Naive B cell (primary cell): ENCODE data around the gene PTN. TPM values are rescaled to one million over a fixed set of nuclear protein-coding genes. Genes with fewer than 3 reads are reported as not detected.

ENCODE experiments used
- ATAC-seq, 2 donors: fragments of 150-1000 bp; cut with Tn5 transposase; 2 replicates each; pipeline ENCODE4 v1.10.0; 2021; ENCODE audit warnings: low read depth in 2 of 2, mild to moderate bottlenecking in 2 of 2, moderate library complexity in 2 of 2
- DNase-seq: peaks from one replicate; pipeline ENCODE4 v3.0.0; 2022
- H3K27ac Mint-ChIP-seq, 6 donors: one replicate each; pipeline ENCODE4 v1.8.0; 2020 to 2022; ENCODE audit warnings: mild to moderate bottlenecking in 6 of 6, mixed read lengths in 6 of 6, moderate library complexity in 5 of 6, inconsistent platforms in 2 of 6
- H3K27me3 Mint-ChIP-seq, 3 donors: one replicate each; pipeline ENCODE4 v1.8.0; 2021 to 2022; ENCODE audit warnings: mixed read lengths in 3 of 3, mild to moderate bottlenecking in 1 of 3
- H3K36me3 Mint-ChIP-seq, 2 donors: one replicate each; pipeline ENCODE4 v1.8.0; 2020 to 2022; ENCODE audit warnings: mixed read lengths in 2 of 2, inconsistent platforms in 1 of 2, mild to moderate bottlenecking in 1 of 2
- H3K4me1 Mint-ChIP-seq, 3 donors: one replicate each; pipeline ENCODE4 v1.8.0; 2020 to 2022; ENCODE audit warnings: mixed read lengths in 3 of 3, inconsistent platforms in 1 of 3, mild to moderate bottlenecking in 1 of 3, moderate library complexity in 1 of 3
- H3K4me3 Mint-ChIP-seq, 8 donors: one replicate each; pipeline ENCODE4 v1.8.0; 2020 to 2022; ENCODE audit warnings: mild to moderate bottlenecking in 8 of 8, mixed read lengths in 8 of 8, moderate library complexity in 8 of 8, inconsistent platforms in 2 of 8
- H3K9me3 Mint-ChIP-seq, 7 donors: one replicate each; pipeline ENCODE4 v1.8.0; 2020 to 2022; ENCODE audit warnings: mixed read lengths in 7 of 7, mild to moderate bottlenecking in 5 of 7, inconsistent platforms in 2 of 7, moderate library complexity in 1 of 7
- polyA plus RNA-seq, 6 donors: library from polyadenylated mRNA; unstranded; fragments of 300-500 nt; fragmentation: Illumina TruSeq; gene quantifications; one replicate each; pipeline ENCODE4 v1.2.3, GENCODE V29; 2021; ENCODE audit warnings: low read depth in 6 of 6

The PTN gene
- polyA plus RNA-seq, 6 donors from 2014 or later, result not detected

GRCh38 chr7:137304624-137305235 is 38.8 kb downstream of the PTN start:
- Mint-ChIP-seq H3K27me3 (no peaks in the 10 kb centered on the region), H3K9me3 (peaks cover 0 to 7% (median 4%) of the 10 kb centered on the region in 7 donors), H3K36me3 (no peaks in the 10 kb centered on the region), H3K27ac (no peak overlapping the region), H3K4me3 (no peak overlapping the region), H3K4me1 (no peaks in the 10 kb centered on the region)
- no peak for ATAC-seq
- DNase-seq, result no peak

- H3K27ac Mint-ChIP-seq, result no peak overlapping the region
- peaks cover 0 to 6% (median 4%) of the 10 kb centered on the region in 7 donors for H3K9me3 Mint-ChIP-seq
- H3K27me3 Mint-ChIP-seq, result no peaks in the 10 kb centered on the region
Observed at GRCh38 chr7:137304165-137304564, 39.4 kb downstream of the PTN start.

GRCh38 chr7:137302081-137302480 is 41.5 kb downstream of the PTN start:
- Mint-ChIP-seq H3K9me3 (peaks cover 0 to 6% (median 4%) of the 10 kb centered on the region in 7 donors), H3K4me1 (no peaks in the 10 kb centered on the region), H3K27ac (no peak overlapping the region), H3K36me3 (no peaks in the 10 kb centered on the region), H3K27me3 (no peaks in the 10 kb centered on the region), H3K4me3 (no peak overlapping the region)
- DNase-seq (no peak), ATAC-seq (no peak)

More at GRCh38 chr7:137304165-137304564, 39.4 kb downstream of the PTN start:
- H3K4me1 Mint-ChIP-seq, result no peaks in the 10 kb centered on the region
- H3K36me3 Mint-ChIP-seq, result no peaks in the 10 kb centered on the region
- ATAC-seq (no peak), DNase-seq (no peak)
- no peak overlapping the region for H3K4me3 Mint-ChIP-seq

- Mint-ChIP-seq H3K27ac (no peak overlapping the region), H3K4me1 (no peaks in the 10 kb centered on the region), H3K27me3 (no peaks in the 10 kb centered on the region), H3K9me3 (peaks cover 0 to 5% (median 2%) of the 10 kb centered on the region in 7 donors), H3K4me3 (no peak overlapping the region), H3K36me3 (no peaks in the 10 kb centered on the region)
- ATAC-seq, result no peak
- no peak for DNase-seq
Observed at GRCh38 chr7:137298464-137298794, 45.1 kb downstream of the PTN start.

GRCh38 chr7:137297551-137298463 is 45.7 kb downstream of the PTN start:
- Mint-ChIP-seq H3K27me3 (no peaks in the 10 kb centered on the region), H3K9me3 (peaks cover 0 to 5% (median 3%) of the 10 kb centered on the region in 7 donors), H3K4me1 (no peaks in the 10 kb centered on the region), H3K27ac (peak overlapping the region in 1 of 6 donors; percentile 81), H3K4me3 (no peak overlapping the region), H3K36me3 (no peaks in the 10 kb centered on the region)
- DNase-seq (no peak), ATAC-seq (no peak)

GRCh38 chr7:137296576-137296975 is 47.0 kb downstream of the PTN start:
- Mint-ChIP-seq H3K4me1 (no peaks in the 10 kb centered on the region), H3K27ac (no peak overlapping the region), H3K27me3 (no peaks in the 10 kb centered on the region), H3K9me3 (peaks cover 0 to 9% (median 4%) of the 10 kb centered on the region in 7 donors), H3K4me3 (no peak overlapping the region), H3K36me3 (no peaks in the 10 kb centered on the region)
- no peak for ATAC-seq
- DNase-seq, result no peak

GRCh38 chr7:137295739-137296324 is 47.7 kb downstream of the PTN start:
- ATAC-seq (no peak), DNase-seq (no peak)
- Mint-ChIP-seq H3K36me3 (no peaks in the 10 kb centered on the region), H3K27ac (no peak overlapping the region), H3K9me3 (peaks cover 0 to 9% (median 3%) of the 10 kb centered on the region in 7 donors), H3K4me3 (no peak overlapping the region), H3K27me3 (no peaks in the 10 kb centered on the region), H3K4me1 (no peaks in the 10 kb centered on the region)

- H3K4me1 Mint-ChIP-seq, result no peaks in the 10 kb centered on the region
- DNase-seq (no peak), ATAC-seq (no peak)
- no peak overlapping the region for H3K27ac Mint-ChIP-seq
- H3K36me3 Mint-ChIP-seq, result no peaks in the 10 kb centered on the region
- no peak overlapping the region for H3K4me3 Mint-ChIP-seq
- H3K27me3 Mint-ChIP-seq, result no peaks in the 10 kb centered on the region
- peaks cover 0 to 13% (median 3%) of the 10 kb centered on the region in 7 donors for H3K9me3 Mint-ChIP-seq
Observed at GRCh38 chr7:137289101-137289500, 54.4 kb downstream of the PTN start.

GRCh38 chr7:137287651-137288258 is 55.8 kb downstream of the PTN start:
- no peak for ATAC-seq
- no peaks in the 10 kb centered on the region for H3K27me3 Mint-ChIP-seq
- H3K27ac Mint-ChIP-seq, result no peak overlapping the region
- no peak for DNase-seq
- H3K36me3 Mint-ChIP-seq, result no peaks in the 10 kb centered on the region
- H3K4me3 Mint-ChIP-seq, result no peak overlapping the region
- no peaks in the 10 kb centered on the region for H3K4me1 Mint-ChIP-seq
- H3K9me3 Mint-ChIP-seq, result peaks cover 0 to 9% (median 3%) of the 10 kb centered on the region in 7 donors

- Mint-ChIP-seq H3K4me1 (no peaks in the 10 kb centered on the region), H3K27me3 (no peaks in the 10 kb centered on the region), H3K36me3 (no peaks in the 10 kb centered on the region), H3K27ac (no peak overlapping the region), H3K4me3 (no peak overlapping the region), H3K9me3 (peaks cover 0 to 4% (median 0%) of the 10 kb centered on the region in 7 donors)
- DNase-seq, result no peak
- no peak for ATAC-seq
Observed at GRCh38 chr7:137283153-137283552, 60.4 kb downstream of the PTN start.

- Mint-ChIP-seq H3K4me1 (no peaks in the 10 kb centered on the region), H3K27ac (no peak overlapping the region), H3K36me3 (no peaks in the 10 kb centered on the region), H3K9me3 (peaks cover 0 to 4% (median 0%) of the 10 kb centered on the region in 7 donors), H3K4me3 (no peak overlapping the region), H3K27me3 (no peaks in the 10 kb centered on the region)
- ATAC-seq (no peak), DNase-seq (no peak)
Observed at GRCh38 chr7:137282043-137282442, 61.5 kb downstream of the PTN start.

GRCh38 chr7:137276189-137276588 is 67.3 kb downstream of the PTN start:
- peaks cover 0 to 5% (median 0%) of the 10 kb centered on the region in 7 donors for H3K9me3 Mint-ChIP-seq
- H3K27me3 Mint-ChIP-seq, result no peaks in the 10 kb centered on the region
- no peaks in the 10 kb centered on the region for H3K36me3 Mint-ChIP-seq
- ATAC-seq (no peak), DNase-seq (no peak)
- no peak overlapping the region for H3K4me3 Mint-ChIP-seq
- no peaks in the 10 kb centered on the region for H3K4me1 Mint-ChIP-seq
- H3K27ac Mint-ChIP-seq, result no peak overlapping the region

GRCh38 chr7:137272249-137272648 is 71.3 kb downstream of the PTN start:
- no peaks in the 10 kb centered on the region for H3K36me3 Mint-ChIP-seq
- H3K9me3 Mint-ChIP-seq, result peaks cover 0 to 10% (median 7%) of the 10 kb centered on the region in 7 donors
- no peaks in the 10 kb centered on the region for H3K4me1 Mint-ChIP-seq
- H3K27me3 Mint-ChIP-seq, result no peaks in the 10 kb centered on the region
- no peak for DNase-seq
- no peak for ATAC-seq
- H3K4me3 Mint-ChIP-seq, result no peak overlapping the region
- H3K27ac Mint-ChIP-seq, result no peak overlapping the region
